PC-9 (cell line): ENCODE results near the gene TMEM127. TPM values are rescaled to one million over a fixed set of nuclear protein-coding genes. Genes with fewer than 3 reads are reported as not detected.

Experiments used
- BruUV-seq: library from RNA; stranded (reverse); fragments of 400-500 nt; replicated peaks from 2 replicates; lab custom pipeline; 2021; lab: Mats Ljungman, UMichigan
- CTCF ChIA-PET: fragments of 300-600 bp; sonication (Branson Sonifier 250); formaldehyde crosslinking; loops from one replicate; lab custom pipeline; 2022; ENCODE audit warnings: antibody characterized with exemption; lab: Charles Lee
- POLR2A ChIA-PET: fragments of 300-600 bp; sonication (Branson Sonifier 250); formaldehyde crosslinking; loops from one replicate; lab custom pipeline; 2022; ENCODE audit warnings: antibody characterized with exemption; ENCODE audit not compliant: unreplicated experiment; lab: Charles Lee
- DNase-seq, 2 experiments: peaks; one replicate each; pipeline versions ENCODE4 v3.0.0 to v3.0.0-alpha.2; 2015 to 2022; ENCODE audit warnings: mixed read lengths in 1 of 2
- H2AFZ ChIP-seq: fragments of 200-600 bp; sonication (generic); 2 replicates; pipeline ENCODE4 v1.8.1; 2017; ENCODE audit warnings: antibody characterized with exemption
- H3F3A ChIP-seq: fragments of 200-600 bp; sonication (generic); 2 replicates; pipeline ENCODE4 v1.8.1; 2017; ENCODE audit warnings: antibody characterized with exemption, mild to moderate bottlenecking, low read depth; ENCODE audit not compliant: insufficient read depth
- H3K27ac ChIP-seq: fragments of 200-600 bp; sonication (generic); 2 replicates; pipeline ENCODE4 v1.6.1; 2016; ENCODE audit warnings: mixed run types
- H3K27me3 ChIP-seq: fragments of 200-600 bp; sonication (generic); 2 replicates; pipeline ENCODE4 v1.6.1; 2016; ENCODE audit warnings: low read depth, mixed run types; ENCODE audit not compliant: insufficient read depth
- H3K36me3 ChIP-seq: fragments of 200-600 bp; sonication (generic); 2 replicates; pipeline ENCODE4 v1.6.1; 2016; ENCODE audit warnings: low read depth, mixed run types
- H3K4me1 ChIP-seq: fragments of 200-600 bp; sonication (generic); replicated peaks from 2 replicates; pipeline ENCODE4 v1.6.1; 2016; ENCODE audit warnings: mixed run types; ENCODE audit not compliant: insufficient read depth
- H3K4me2 ChIP-seq: fragments of 200-600 bp; sonication (generic); 2 replicates; pipeline ENCODE4 v1.6.1; 2017; ENCODE audit warnings: mixed run types
- H3K4me3 ChIP-seq: fragments of 200-600 bp; sonication (generic); 2 replicates; pipeline ENCODE4 v1.6.1; 2016; ENCODE audit warnings: mixed run types
- H3K79me2 ChIP-seq: fragments of 200-600 bp; sonication (generic); 2 replicates; pipeline ENCODE4 v1.6.1; 2017; ENCODE audit warnings: low read depth, mixed run types
- H3K9me2 ChIP-seq: fragments of 200-600 bp; sonication (generic); 2 replicates; pipeline ENCODE4 v1.8.1; 2017; ENCODE audit warnings: mild to moderate bottlenecking; ENCODE audit not compliant: insufficient read depth
- H3K9me3 ChIP-seq: fragments of 200-600 bp; sonication (generic); 2 replicates; pipeline ENCODE4 v1.8.1; 2016; ENCODE audit warnings: low read depth; ENCODE audit not compliant: insufficient read depth
- H4K20me1 ChIP-seq: fragments of 200-600 bp; sonication (generic); 2 replicates; pipeline ENCODE4 v1.8.1; 2017; ENCODE audit not compliant: insufficient read depth
- CTCF ChIP-seq: fragments of 200-600 bp; sonication (generic); conservative IDR thresholded peaks from 2 replicates; pipeline ENCODE4 v1.6.1; 2017; ENCODE audit warnings: mixed run types, antibody characterized with exemption, mild to moderate bottlenecking, moderate library complexity
- EZH2 ChIP-seq: fragments of 200-600 bp; sonication (generic); IDR thresholded peaks from 2 replicates; pipeline ENCODE4 v1.8.0; 2017; ENCODE audit warnings: antibody characterized with exemption, low read depth
- intact Hi-C: fragments of 100-400 bp; cut with micrococcal nuclease; formaldehyde crosslinking; loops from one replicate; pipeline ENCODE4 v1.10.0; 2022; ENCODE audit not compliant: unreplicated experiment
- total RNA-seq: library from RNA; stranded (reverse); gene quantifications from 2 replicates; pipeline ENCODE4 v1.2.3, GENCODE V29; 2021

The TMEM127 gene
- total RNA-seq, 1 experiment from 2014 or later, result 50.3 TPM

GRCh38 chr2:96218508-96219131 lies 47.2 kb downstream of the TMEM127 start:
- intact Hi-C loops, result no loop called here

DNA sequence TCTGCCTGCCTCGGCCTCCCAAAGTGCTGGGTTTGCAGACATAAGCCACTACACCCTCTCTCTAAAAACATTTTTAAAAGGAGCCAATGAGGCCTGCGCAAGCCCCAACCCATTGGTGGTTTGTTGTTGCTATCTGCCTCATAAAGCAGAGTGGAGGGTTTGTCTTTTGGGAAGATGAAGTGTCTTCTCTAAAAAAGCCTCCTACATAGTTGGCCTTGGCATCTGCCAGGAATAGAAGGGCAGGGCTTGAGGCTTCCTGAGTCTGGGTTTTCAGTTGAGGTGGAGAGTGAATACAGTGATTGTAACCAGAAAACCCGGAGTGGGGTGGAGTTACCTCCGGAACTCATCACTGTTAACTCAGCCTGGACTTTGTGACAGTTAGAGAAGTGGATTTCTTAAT lies 51.2 kb downstream of the TMEM127 start:
- H3F3A ChIP-seq, result no peaks in the 10 kb centered on the region
- intact Hi-C loops, result no loop called here
- H3K79me2 ChIP-seq, result peaks cover 11% of the 10 kb centered on the region
- H3K4me1 ChIP-seq, result peaks cover 6% of the 10 kb centered on the region
- TF ChIP-seq CTCF, result no peak
- no peak for TF ChIP-seq EZH2
- peaks cover 4% of the 10 kb centered on the region; the same call in 1 of the 2 replicates for H4K20me1 ChIP-seq
- no peaks in the 10 kb centered on the region for H3K36me3 ChIP-seq
- no peak overlapping the region for H3K4me3 ChIP-seq
- ChIA-PET POLR2A (no interaction called here), CTCF (no interaction called here)
- DNase-seq, result no peak
- no peaks in the 10 kb centered on the region for H3K9me3 ChIP-seq
- no peaks in the 10 kb centered on the region for H3K9me2 ChIP-seq
- BruUV-seq, result no TSS peak
- no peak overlapping the region for H3K27ac ChIP-seq
- no peak overlapping the region for H2AFZ ChIP-seq
- no peak overlapping the region for H3K4me2 ChIP-seq
- no peaks in the 10 kb centered on the region for H3K27me3 ChIP-seq

More at GRCh38 chr2:96218508-96219131, 47.2 kb downstream of the TMEM127 start:
- no peaks in the 10 kb centered on the region for H3K9me2 ChIP-seq
- no peak overlapping the region for H3K4me2 ChIP-seq
- H3K27me3 ChIP-seq, result no peaks in the 10 kb centered on the region
- ChIA-PET POLR2A (no interaction called here), CTCF (interaction anchor here (0.6 kb wide), 1 partner anchor 45 kb away, joined by 4 read pairs; no protein-coding TSS in a partner anchor)
- H2AFZ ChIP-seq, result no peak overlapping the region
- H3K4me1 ChIP-seq, result no peaks in the 10 kb centered on the region
- peaks cover 4% of the 10 kb centered on the region; the same call in 1 of the 2 replicates for H4K20me1 ChIP-seq
- H3K27ac ChIP-seq, result no peak overlapping the region
- BruUV-seq, result no TSS peak
- DNase-seq, result no peak
- no peaks in the 10 kb centered on the region for H3K9me3 ChIP-seq
- no peaks in the 10 kb centered on the region for H3K36me3 ChIP-seq
- no peaks in the 10 kb centered on the region for H3F3A ChIP-seq
- TF ChIP-seq EZH2, result no peak
- no peak for TF ChIP-seq CTCF
- H3K79me2 ChIP-seq, result no peaks in the 10 kb centered on the region
- H3K4me3 ChIP-seq, result no peak overlapping the region

DNA sequence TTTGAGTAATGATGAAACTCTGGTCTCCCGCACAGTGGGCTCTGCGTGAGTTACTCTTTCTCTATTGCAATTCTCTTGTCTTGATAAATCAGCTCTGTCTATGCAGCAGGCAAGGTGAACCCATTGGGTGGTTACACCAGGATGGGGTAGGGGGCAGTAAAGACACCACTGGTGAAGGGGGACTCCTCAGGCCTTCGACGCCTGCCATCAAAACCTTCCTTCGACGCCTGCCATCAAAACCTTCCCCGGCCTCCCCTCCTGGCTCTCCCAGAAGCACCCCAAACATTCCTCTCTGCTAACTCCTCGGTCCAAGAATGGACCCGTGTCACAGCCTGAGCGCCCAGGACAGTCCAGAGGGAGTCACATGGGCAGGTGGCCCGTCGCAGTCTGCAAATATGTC lies 52.4 kb downstream of the TMEM127 start:
- CTCF ChIA-PET, result no interaction called here
- Histone ChIP-seq H3K27ac (no peak overlapping the region), H3K36me3 (no peaks in the 10 kb centered on the region), H4K20me1 (peaks cover 3% of the 10 kb centered on the region; the same call in 1 of the 2 replicates), H3K79me2 (peaks cover 16% of the 10 kb centered on the region), H2AFZ (no peak overlapping the region), H3K4me2 (no peak overlapping the region), H3K4me1 (peaks cover 9% of the 10 kb centered on the region), H3K9me2 (no peaks in the 10 kb centered on the region), H3K4me3 (no peak overlapping the region), H3K27me3 (no peaks in the 10 kb centered on the region), H3F3A (no peaks in the 10 kb centered on the region), H3K9me3 (no peaks in the 10 kb centered on the region)
- TF ChIP-seq CTCF, result no peak
- TF ChIP-seq EZH2, result no peak
- no TSS peak for BruUV-seq
- intact Hi-C loops, result no loop called here
- POLR2A ChIA-PET, result no interaction called here
- DNase-seq, result no peak
